ENCODE measurements around the gene WBP2. TPM values are rescaled to one million over a fixed set of nuclear protein-coding genes. Genes with fewer than 3 reads are reported as not detected.
"Not testable (repeated sequence)": the region's sequence is repeated elsewhere in the genome, so short reads cannot be mapped to it uniquely, and the experiment has no call there.

The WBP2 gene
- polyA plus RNA-seq, 10 donors, result 46.3 to 57.8 (median 51.4) TPM

DNA sequence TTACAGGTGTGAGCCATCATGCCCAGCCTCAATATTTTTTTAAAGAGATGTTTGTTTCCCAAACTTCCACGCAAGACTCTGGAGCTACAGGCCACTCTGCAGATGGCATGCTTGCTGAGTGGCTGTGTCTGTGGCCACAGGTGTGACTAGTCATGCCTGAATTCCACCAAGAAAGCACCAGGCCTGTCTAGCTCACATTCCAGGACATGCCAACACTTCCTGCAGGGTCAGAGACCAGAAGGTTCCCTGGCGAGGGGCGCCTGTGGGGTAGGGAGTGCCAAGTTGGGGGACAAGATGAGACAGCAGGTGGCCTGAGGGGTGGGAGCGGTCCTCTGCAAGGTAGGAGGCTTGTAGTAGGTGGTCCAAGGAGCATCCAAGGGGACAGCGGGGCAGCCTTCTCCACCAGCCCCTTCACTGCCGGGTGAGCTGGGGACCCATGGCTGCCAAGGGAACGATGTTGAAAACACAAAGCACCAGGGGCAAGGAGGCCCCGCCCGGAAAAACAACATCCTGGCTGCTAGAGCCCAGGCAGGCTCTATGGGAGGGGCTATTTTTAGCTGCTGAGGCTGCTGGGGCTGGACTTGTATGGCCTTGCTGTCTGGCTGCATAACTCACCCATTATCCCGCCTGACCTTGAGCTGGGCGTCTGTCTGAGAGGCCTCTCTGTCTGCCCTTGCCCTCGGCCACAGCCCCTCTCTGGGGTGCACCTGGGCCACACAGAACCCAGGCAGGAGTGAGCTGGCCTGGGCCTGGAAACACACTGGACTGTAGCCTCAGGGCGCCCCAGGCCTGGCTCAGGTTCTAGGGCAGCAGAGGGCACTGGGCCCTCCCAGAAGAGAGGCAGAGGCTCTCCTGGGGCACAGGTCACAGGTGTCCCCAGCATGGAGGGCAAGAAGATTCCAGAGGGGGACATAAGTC lies 17.6 kb upstream of the WBP2 start:
- DNase-seq, result peak in 1 of 3 donors; percentile 76

DNA sequence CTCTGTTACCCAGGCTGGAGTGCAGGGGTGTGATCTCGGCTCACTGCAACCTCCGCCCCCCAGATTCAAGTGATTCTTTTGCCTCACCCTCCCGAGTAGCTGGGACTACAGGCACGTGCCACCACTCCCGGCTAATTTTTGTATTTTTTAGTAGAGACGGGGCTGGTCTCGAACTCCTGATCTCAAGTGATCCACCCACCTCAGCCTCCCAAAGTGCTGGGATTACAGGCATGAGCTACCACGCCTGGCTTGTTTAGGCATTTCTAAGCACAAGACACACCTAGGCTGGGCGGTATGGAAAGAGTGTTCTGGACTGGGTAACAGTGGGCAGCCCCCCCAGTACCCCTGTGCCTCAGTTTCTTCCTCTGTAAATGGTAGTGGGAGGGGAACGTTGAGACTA lies 15.1 kb upstream of the WBP2 start:
- DNase-seq, result not testable (repeated sequence)

- DNase-seq, result peak in 2 of 3 donors; percentile 53 to 89
Measured at GRCh38 chr17:75869282-75870141, 14.4 kb upstream of the WBP2 start.

- DNase-seq, result not testable (repeated sequence)
Measured at GRCh38 chr17:75868730-75869281, 13.7 kb upstream of the WBP2 start.

DNA sequence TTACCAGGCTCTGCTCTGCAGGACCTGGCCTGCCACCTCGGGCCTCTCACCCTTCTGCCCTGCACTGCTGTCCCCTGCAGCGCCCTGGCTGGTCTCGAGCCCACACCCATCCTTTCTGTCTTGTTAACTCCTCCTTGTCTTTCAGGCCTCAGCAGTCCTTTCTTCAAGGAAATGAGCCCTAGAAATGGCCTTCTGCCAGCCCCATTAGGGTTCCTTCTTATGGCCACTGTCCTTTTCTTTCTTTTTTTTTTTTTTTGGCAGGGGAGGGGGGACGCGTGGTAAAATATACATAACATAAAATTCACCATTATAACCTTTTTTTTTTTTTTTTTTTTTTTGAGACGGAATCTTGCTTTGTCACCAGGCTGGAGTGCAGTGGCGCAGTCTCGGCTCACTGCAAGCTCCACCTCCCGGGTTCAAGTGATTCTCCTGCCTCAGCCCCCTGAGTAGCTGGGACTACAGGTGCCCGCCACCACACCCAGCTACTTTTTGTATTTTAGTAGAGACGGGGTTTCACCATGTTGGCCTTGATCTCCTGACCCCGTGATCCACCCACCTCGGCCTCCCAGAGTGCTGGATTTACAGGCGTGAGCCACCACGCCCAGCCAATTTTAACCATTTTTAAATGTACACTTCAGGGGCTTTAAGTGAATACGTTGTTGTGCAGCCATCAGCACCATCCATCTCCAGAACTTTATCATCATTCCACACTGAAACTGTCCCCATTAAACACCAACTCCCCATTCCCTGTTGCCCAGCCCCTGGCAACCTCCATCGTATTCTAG lies 10.5 kb upstream of the WBP2 start:
- DNase-seq, result not testable (repeated sequence)

DNA sequence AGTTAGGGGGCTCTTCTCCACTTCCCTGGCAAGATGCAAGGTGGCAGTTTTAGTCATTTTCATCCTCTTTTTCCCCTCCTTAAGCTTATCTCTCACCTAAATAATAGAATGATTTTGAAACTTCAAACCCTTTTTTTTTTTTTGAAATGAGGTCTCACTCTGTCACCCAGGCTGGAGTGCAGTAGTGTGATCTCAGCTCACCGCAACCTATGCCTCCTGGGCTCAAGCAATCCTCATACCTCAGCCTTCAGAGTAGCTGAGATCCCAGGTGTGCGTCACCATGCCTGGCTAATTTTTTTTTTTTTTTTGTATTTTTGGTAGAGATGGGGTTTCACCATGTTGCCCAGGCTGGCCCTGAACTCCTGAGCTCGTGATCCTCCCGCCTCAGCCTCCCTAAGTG lies 9.8 kb upstream of the WBP2 start:
- not testable (repeated sequence) for DNase-seq

DNA sequence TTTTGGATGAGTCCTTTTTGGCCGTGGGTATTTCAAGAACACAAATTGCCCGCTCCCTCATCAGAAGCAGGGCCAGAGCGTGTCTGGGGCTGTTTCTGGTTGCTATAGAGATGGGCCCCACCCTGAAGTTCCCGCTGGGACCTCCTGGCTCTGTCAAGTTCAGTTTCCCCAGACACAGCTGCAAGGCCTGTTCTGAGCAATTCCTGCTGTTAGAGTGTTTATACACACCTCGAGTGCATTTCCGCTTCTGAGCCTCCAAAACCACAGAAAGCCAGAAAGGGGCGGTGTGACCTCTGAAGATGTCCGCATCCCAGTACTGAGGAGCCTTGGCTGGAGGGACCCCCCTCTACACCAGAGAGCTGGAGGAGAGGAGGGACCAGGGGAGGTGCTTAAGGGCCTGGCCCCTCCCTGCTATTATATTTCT lies 9.3 kb upstream of the WBP2 start:
- DNase-seq, result peak in 1 of 3 donors; percentile 89

- no peak for DNase-seq
Measured at GRCh38 chr17:75861927-75862317, 6.8 kb upstream of the WBP2 start.

DNA sequence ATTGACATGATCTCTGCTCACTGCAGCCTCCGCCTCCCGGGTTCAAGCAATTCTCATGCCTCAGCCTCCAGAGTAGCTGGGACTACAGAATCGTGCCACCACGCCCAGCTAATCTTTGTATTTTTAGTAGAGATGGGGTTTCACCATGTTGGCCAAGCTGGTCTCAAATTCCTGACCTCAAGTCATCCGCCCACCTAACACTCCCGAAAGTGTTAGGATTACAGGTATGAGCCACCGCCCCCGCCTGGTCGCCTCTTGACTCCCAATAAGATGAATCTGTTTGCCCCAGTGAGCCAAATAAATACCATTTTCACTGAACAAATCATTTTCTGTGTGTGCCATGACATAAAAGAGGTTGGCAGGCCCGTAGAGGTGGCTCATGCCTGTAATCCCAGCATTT lies 4.2 kb upstream of the WBP2 start:
- DNase-seq, result not testable (repeated sequence)

DNA sequence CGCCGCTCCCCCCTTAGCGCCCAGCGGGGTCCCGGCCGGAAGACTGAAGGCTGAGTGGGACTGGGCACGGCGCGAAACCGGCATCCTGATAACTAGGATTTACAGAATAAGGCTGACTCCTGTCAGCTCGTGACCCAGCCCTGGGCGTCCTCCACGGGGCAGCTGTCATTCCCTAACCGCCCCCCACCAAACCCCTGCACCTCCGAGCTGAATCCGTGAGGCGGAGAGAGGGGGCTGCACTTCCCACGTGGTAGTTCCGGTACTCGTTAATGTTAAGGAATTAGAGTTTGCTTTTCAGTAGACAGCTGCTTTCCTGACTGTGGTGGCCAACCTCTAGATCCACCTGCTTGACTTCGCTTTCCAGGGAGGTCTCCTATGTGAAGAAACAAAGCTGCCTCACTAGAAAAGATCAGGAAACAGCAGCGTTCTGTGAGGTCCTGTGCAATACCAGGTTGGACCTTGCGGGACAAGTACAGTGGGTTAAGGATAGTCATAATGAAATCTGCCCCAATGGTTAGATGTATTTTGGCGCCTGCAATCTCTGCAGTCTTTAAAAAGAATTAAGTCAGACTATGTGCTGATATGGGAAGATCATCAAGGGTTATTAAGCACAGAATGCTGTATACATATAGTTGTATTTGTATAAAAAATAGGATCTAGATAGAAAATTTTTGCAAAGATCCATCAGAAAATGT lies 1.1 kb upstream of the WBP2 start:
- no peak for DNase-seq

GRCh38 chr17:75854881-75855309 lies 240 bp downstream of the WBP2 start:
- DNase-seq, result no peak

GRCh38 chr17:75854101-75854748 lies 910 bp downstream of the WBP2 start:
- peak in 1 of 3 donors; percentile 50 for DNase-seq

DNA sequence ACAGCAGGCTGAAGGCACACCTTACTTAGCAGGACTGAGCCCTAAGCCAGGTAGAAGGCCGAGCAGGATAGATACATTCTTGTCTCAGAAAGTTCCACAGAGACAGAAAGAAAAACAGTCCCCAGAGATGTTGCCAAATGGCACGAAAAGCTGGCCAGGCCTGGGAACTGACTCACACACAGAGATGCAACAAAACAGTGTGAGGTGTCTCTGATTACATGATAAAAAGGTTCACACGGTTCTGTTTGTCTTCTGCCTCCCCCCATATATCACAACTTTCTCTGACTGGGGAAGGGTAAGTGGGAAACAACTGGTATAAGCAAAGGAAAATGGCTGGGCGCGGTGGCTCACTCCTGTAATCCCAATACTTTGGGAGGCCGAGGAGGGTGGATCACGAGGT lies 1.7 kb downstream of the WBP2 start:
- no peak for DNase-seq

- DNase-seq, result not testable (repeated sequence)
Measured at GRCh38 chr17:75851693-75851991, 3.5 kb downstream of the WBP2 start.

DNA sequence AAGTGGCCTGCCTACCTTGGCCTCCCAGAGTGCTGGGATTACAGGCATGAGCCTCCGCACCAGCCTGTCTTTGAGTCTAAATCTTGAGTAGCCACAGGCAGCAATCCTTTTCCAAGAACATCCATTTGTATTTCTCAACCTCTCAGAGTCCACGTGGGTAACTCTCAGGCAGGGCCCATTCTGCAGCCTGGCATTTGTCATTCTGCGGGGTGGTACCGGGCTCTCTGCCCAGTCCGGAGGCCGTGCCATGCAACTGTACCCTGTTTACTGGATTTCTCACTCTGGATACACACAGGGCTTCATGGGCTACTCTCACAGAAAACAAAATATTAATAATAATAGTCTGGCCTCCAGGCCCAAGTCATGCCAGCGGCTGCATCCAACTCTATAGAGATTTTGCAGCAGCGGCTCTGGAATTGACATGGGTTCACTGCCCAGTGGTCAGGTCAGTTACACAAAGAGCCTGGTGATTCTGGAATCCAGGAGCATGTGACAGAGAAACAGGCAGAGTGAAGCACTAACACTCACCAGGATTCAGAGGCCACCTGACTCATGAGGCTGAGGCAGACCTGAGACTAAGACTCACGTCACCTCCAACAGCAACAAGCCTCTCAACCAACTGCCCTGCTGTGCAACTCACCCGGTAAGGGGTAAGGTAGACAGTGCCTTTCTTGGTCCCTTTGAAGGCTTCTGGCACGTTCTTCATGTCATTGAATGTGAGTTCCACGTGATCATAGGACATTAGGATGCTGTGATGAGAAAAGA lies 4.0 kb downstream of the WBP2 start:
- no peak for DNase-seq

GRCh38 chr17:75849724-75850123 lies 5.4 kb downstream of the WBP2 start:
- DNase-seq, result no peak

DNA sequence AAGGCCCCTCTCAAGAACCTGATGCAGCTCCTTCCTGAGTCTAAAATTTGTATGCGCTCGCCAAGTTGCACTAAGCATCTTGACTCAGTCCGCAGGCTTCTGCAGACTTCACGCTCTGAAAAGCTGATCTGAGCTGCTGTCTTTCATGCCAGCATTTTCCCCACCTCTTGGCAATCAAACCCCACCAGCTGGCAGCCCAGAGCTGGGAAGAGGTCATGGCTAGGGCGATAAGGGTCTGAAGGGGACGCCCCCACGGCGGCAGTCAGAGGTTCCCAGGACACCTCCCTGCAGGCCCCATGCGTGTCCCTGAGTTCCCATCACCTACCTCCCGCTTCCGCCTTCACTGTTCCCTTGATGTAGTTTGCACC lies 5.9 kb downstream of the WBP2 start:
- no peak for DNase-seq

GRCh38 chr17:75848523-75849278 lies 6.4 kb downstream of the WBP2 start:
- no peak for DNase-seq

All from muscle of back (tissue), 11 donors.